Suppressor macrophage treated with lipopolysaccharide for 4 hours (primary cell): ENCODE data around the gene CCDC40.

Experiments
- DNase-seq: peaks from one replicate; pipeline ENCODE4 v3.0.0-alpha.2; 2020

CCDC40 gene

GRCh38 chr17:80000981-80001775 is 35.3 kb upstream of the CCDC40 start:
- DNase-seq = no peak

GRCh38 chr17:80002070-80002641 is 34.3 kb upstream of the CCDC40 start:
- DNase-seq = no peak

- no peak for DNase-seq
Observed at GRCh38 chr17:80002690-80003490, 33.6 kb upstream of the CCDC40 start.

GRCh38 chr17:80003969-80004368 is 32.5 kb upstream of the CCDC40 start:
- DNase-seq = no peak

- peak; percentile 60 for DNase-seq
Observed at GRCh38 chr17:80005360-80006338, 30.8 kb upstream of the CCDC40 start.

- no peak for DNase-seq
Observed at GRCh38 chr17:80006339-80006720, 30.1 kb upstream of the CCDC40 start.

- DNase-seq = no peak
Observed at GRCh38 chr17:80006811-80007752, 29.4 kb upstream of the CCDC40 start.

- DNase-seq = no peak
Observed at GRCh38 chr17:80007939-80008338, 28.5 kb upstream of the CCDC40 start.

- peak; percentile 79 for DNase-seq
Observed at GRCh38 chr17:80008383-80008840, 28.0 kb upstream of the CCDC40 start.

- no peak for DNase-seq
Observed at GRCh38 chr17:80008848-80009247, 27.6 kb upstream of the CCDC40 start.

- DNase-seq = no peak
Observed at GRCh38 chr17:80009391-80010282, 26.8 kb upstream of the CCDC40 start.

GRCh38 chr17:80010283-80010858 is 26.1 kb upstream of the CCDC40 start:
- no peak for DNase-seq

GRCh38 chr17:80011989-80012555 is 24.4 kb upstream of the CCDC40 start:
- no peak for DNase-seq

GRCh38 chr17:80012765-80013741 is 23.4 kb upstream of the CCDC40 start:
- no peak for DNase-seq

- DNase-seq = no peak
Observed at GRCh38 chr17:80017226-80018010, 19.0 kb upstream of the CCDC40 start.

- no peak for DNase-seq
Observed at GRCh38 chr17:80018917-80019651, 17.4 kb upstream of the CCDC40 start.

- DNase-seq = no peak
Observed at GRCh38 chr17:80021600-80021999, 14.8 kb upstream of the CCDC40 start.
